HUES6 (cell line): ENCODE measurements around the gene ITIH3.

Source experiments
- H3K27ac ChIP-seq: 2 replicates; pipeline ENCODE4 v1.7.0; 2013; ENCODE audit warnings: low read depth, mild to moderate bottlenecking, low read length, inconsistent platforms
- H3K27me3 ChIP-seq: 2 replicates; pipeline ENCODE4 v1.6.1; 2013; ENCODE audit warnings: low read length; ENCODE audit not compliant: control insufficient read depth, insufficient read depth
- H3K36me3 ChIP-seq: 2 replicates; pipeline ENCODE4 v1.6.1; 2013; ENCODE audit warnings: low read length; ENCODE audit not compliant: control insufficient read depth, insufficient read depth
- H3K4me1 ChIP-seq: 2 replicates; pipeline ENCODE4 v1.6.1; 2013; ENCODE audit warnings: low read length; ENCODE audit not compliant: control insufficient read depth, insufficient read depth
- H3K4me3 ChIP-seq: 2 replicates; pipeline ENCODE4 v1.5.1; 2013; ENCODE audit warnings: low read depth, low read length
- H3K9ac ChIP-seq: one replicate; pipeline ENCODE4 v1.6.1; 2013; ENCODE audit warnings: mild to moderate bottlenecking, low read length
- H3K9me3 ChIP-seq: 2 replicates; pipeline ENCODE4 v1.6.1; 2013; ENCODE audit warnings: low read depth, low read length; ENCODE audit not compliant: control insufficient read depth, insufficient read depth

ITIH3 gene

DNA sequence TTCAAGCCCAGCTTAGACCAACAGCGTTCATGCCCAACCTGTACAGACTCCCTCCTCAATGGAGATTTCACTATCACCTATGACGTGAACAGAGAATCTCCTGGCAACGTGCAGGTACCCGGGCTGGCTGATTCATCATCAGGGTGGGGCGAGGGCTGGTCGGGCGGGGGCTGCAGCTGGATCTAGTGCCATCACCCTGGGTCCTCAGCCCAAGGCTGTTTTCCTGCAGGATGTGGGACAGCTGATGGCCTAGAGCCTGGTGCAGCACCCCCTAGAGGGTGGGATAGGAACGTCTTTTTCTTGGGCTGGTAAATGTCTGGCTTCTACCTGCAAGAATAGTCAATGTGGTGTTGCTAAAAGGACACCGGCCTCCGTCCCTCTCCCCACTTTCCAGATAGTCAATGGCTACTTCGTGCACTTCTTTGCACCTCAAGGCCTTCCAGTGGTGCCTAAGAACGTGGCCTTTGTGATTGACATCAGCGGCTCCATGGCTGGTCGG, 4.4 kb downstream of the ITIH3 start:
- no peaks in the 10 kb centered on the region for H3K9me3 ChIP-seq
- no peak overlapping the region for H3K27ac ChIP-seq
- H3K36me3 ChIP-seq, result no peaks in the 10 kb centered on the region
- H3K4me1 ChIP-seq, result no peaks in the 10 kb centered on the region
- no peak overlapping the region for H3K4me3 ChIP-seq
- H3K27me3 ChIP-seq, result no peaks in the 10 kb centered on the region
- H3K9ac ChIP-seq, result no peak overlapping the region

- Histone ChIP-seq H3K27me3 (no peaks in the 10 kb centered on the region), H3K9ac (no peak overlapping the region), H3K9me3 (no peaks in the 10 kb centered on the region), H3K4me1 (no peaks in the 10 kb centered on the region), H3K27ac (no peak overlapping the region), H3K4me3 (no peak overlapping the region), H3K36me3 (no peaks in the 10 kb centered on the region)
Measured at GRCh38 chr3:52800079-52800478, 5.5 kb downstream of the ITIH3 start.

DNA sequence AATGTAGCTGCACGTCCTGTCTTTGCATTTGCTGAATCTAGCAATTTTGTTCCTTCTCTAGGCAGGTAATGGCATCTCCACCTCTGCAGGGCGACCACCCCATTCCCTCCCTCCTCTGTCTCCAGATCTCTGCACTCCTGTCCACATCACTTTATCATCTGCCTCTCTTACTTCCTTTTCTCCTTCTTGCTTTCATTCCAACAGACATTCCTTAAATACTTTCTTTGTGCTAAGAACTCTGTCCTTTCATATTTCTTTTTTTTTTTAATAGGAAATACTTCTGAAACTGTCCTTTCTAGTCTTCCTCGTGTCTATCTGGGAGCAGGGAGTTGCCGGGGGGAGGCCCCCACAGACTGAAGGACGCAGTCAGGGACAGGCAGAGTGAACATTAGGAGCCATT, 7.2 kb downstream of the ITIH3 start:
- Histone ChIP-seq H3K27me3 (no peaks in the 10 kb centered on the region), H3K4me3 (no peak overlapping the region), H3K9ac (no peak overlapping the region)

GRCh38 chr3:52805270-52806039, 10.9 kb downstream of the ITIH3 start:
- no peaks in the 10 kb centered on the region for H3K4me1 ChIP-seq
- no peaks in the 10 kb centered on the region for H3K27me3 ChIP-seq
- no peak overlapping the region for H3K27ac ChIP-seq
- no peak overlapping the region for H3K9ac ChIP-seq
- H3K36me3 ChIP-seq, result no peaks in the 10 kb centered on the region
- no peaks in the 10 kb centered on the region for H3K9me3 ChIP-seq
- H3K4me3 ChIP-seq, result no peak overlapping the region

More for the DNA sequence above, 7.2 kb downstream of the ITIH3 start:
- Histone ChIP-seq H3K4me1 (no peaks in the 10 kb centered on the region), H3K9me3 (no peaks in the 10 kb centered on the region), H3K27ac (no peak overlapping the region), H3K36me3 (no peaks in the 10 kb centered on the region)

- Histone ChIP-seq H3K4me3 (no peak overlapping the region), H3K4me1 (no peaks in the 10 kb centered on the region), H3K9ac (no peak overlapping the region), H3K36me3 (no peaks in the 10 kb centered on the region), H3K9me3 (no peaks in the 10 kb centered on the region), H3K27me3 (no peaks in the 10 kb centered on the region), H3K27ac (no peak overlapping the region)
Measured at GRCh38 chr3:52809149-52809548, 14.6 kb downstream of the ITIH3 start.

- no peak overlapping the region for H3K27ac ChIP-seq
- no peaks in the 10 kb centered on the region for H3K9me3 ChIP-seq
- no peaks in the 10 kb centered on the region for H3K36me3 ChIP-seq
- no peak overlapping the region for H3K9ac ChIP-seq
- H3K4me1 ChIP-seq, result no peaks in the 10 kb centered on the region
- no peak overlapping the region for H3K4me3 ChIP-seq
- no peaks in the 10 kb centered on the region for H3K27me3 ChIP-seq
Measured at GRCh38 chr3:52809662-52810377, 15.2 kb downstream of the ITIH3 start.

DNA sequence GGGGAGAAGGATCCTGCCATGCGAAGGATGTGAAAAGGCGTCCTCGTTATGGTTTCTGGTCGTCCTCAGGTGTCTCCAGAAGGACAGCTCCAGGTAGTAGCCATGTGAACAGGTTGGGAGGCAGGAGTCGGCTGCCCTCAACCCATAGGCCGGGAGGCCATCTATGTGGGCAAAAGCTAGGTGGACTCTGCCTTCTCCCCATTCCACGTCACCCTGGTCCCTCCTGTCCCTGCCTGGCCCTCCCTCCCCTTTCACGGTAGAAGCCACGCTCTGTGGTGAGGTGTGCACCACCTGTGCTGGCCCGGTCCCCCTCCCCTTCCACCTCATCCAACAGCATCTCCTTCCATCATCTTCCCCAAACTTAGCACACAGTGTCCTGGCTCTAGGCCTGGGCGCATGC, 16.3 kb downstream of the ITIH3 start:
- Histone ChIP-seq H3K4me1 (no peaks in the 10 kb centered on the region), H3K4me3 (no peak overlapping the region), H3K27ac (no peak overlapping the region), H3K9ac (no peak overlapping the region), H3K27me3 (no peaks in the 10 kb centered on the region), H3K9me3 (no peaks in the 10 kb centered on the region), H3K36me3 (no peaks in the 10 kb centered on the region)

GRCh38 chr3:52811452-52812011, 16.9 kb downstream of the ITIH3 start:
- no peak overlapping the region for H3K9ac ChIP-seq
- no peaks in the 10 kb centered on the region for H3K4me1 ChIP-seq
- H3K27ac ChIP-seq, result no peak overlapping the region
- H3K4me3 ChIP-seq, result no peak overlapping the region
- H3K36me3 ChIP-seq, result no peaks in the 10 kb centered on the region
- H3K9me3 ChIP-seq, result no peaks in the 10 kb centered on the region
- H3K27me3 ChIP-seq, result no peaks in the 10 kb centered on the region

- H3K36me3 ChIP-seq, result no peaks in the 10 kb centered on the region
- H3K9me3 ChIP-seq, result no peaks in the 10 kb centered on the region
- no peak overlapping the region for H3K9ac ChIP-seq
- H3K27me3 ChIP-seq, result no peaks in the 10 kb centered on the region
- no peak overlapping the region for H3K4me3 ChIP-seq
- H3K27ac ChIP-seq, result no peak overlapping the region
- no peaks in the 10 kb centered on the region for H3K4me1 ChIP-seq
Measured at GRCh38 chr3:52813810-52814209, 19.2 kb downstream of the ITIH3 start.

- H3K9ac ChIP-seq, result no peak overlapping the region
- no peaks in the 10 kb centered on the region for H3K36me3 ChIP-seq
- H3K27ac ChIP-seq, result no peak overlapping the region
- peaks cover 13% of the 10 kb centered on the region for H3K4me1 ChIP-seq
- H3K9me3 ChIP-seq, result no peaks in the 10 kb centered on the region
- H3K4me3 ChIP-seq, result no peak overlapping the region
- H3K27me3 ChIP-seq, result no peaks in the 10 kb centered on the region
Measured at GRCh38 chr3:52816199-52816598, 21.6 kb downstream of the ITIH3 start.

- Histone ChIP-seq H3K9me3 (no peaks in the 10 kb centered on the region), H3K27ac (no peak overlapping the region), H3K27me3 (no peaks in the 10 kb centered on the region), H3K36me3 (no peaks in the 10 kb centered on the region), H3K4me3 (no peak overlapping the region), H3K9ac (no peak overlapping the region), H3K4me1 (peaks cover 13% of the 10 kb centered on the region)
Measured at GRCh38 chr3:52816654-52817053, 22.1 kb downstream of the ITIH3 start.
